HG03097 (cell line): ENCODE measurements around the gene HECTD4.

Experiments
- ATAC-seq: cut with Tn5 transposase; IDR thresholded peaks from one replicate; pipeline ENCODE4 v1.9.1; 2021; ENCODE audit not compliant: unreplicated experiment, low FRiP score

Gene HECTD4

GRCh38 chr12:112183141-112184021 is 198.8 kb downstream of the HECTD4 start:
- ATAC-seq: no peak

- no peak for ATAC-seq
These were observed 199.7 kb downstream of the HECTD4 start for GRCh38 chr12:112182499-112182898.

- no peak for ATAC-seq
These were observed 201.8 kb downstream of the HECTD4 start for GRCh38 chr12:112180422-112180821.

- no peak for ATAC-seq
These were observed 202.3 kb downstream of the HECTD4 start for GRCh38 chr12:112179916-112180315.

DNA sequence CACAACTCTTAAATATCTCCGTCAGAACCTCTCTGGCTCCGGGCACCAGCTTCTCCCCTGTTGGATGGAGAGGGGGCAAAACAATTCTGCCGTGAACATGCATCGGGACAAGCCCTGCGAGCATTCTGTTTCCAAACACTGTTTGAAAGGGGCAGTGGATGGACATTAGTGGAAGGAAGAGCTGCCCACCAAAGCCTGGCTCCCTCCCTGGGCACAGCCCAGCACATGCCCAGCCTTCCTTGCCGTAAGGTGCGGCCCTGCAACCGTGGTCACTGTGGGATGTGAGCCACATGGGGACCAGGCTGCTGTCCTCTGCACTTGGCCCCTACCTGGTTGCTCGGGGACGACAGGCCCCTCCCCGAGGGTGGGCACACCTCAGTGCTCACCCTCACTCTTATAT is 202.9 kb downstream of the HECTD4 start:
- ATAC-seq: no peak

DNA sequence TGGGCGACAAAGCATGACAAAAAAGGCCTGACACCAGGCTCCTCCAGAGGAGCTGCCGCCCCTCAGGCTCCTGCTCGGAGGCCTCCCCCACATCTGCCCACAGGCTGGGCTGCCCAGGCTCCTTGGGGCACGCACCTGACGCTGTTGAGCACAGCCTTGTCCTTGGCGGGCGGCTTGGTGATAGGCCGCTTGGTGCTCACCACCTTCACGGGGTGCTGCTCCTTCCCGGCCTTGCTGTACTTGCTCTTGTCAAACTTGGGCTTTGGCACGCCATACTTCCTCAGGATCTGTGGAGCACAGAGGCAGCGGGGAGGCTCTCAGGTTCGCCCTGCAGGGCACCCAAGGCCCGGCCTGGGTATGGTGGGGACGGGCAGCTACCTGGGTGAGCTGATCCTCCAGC is 203.4 kb downstream of the HECTD4 start:
- ATAC-seq: no peak

GRCh38 chr12:112176321-112177010 is 205.8 kb downstream of the HECTD4 start:
- no peak for ATAC-seq

DNA sequence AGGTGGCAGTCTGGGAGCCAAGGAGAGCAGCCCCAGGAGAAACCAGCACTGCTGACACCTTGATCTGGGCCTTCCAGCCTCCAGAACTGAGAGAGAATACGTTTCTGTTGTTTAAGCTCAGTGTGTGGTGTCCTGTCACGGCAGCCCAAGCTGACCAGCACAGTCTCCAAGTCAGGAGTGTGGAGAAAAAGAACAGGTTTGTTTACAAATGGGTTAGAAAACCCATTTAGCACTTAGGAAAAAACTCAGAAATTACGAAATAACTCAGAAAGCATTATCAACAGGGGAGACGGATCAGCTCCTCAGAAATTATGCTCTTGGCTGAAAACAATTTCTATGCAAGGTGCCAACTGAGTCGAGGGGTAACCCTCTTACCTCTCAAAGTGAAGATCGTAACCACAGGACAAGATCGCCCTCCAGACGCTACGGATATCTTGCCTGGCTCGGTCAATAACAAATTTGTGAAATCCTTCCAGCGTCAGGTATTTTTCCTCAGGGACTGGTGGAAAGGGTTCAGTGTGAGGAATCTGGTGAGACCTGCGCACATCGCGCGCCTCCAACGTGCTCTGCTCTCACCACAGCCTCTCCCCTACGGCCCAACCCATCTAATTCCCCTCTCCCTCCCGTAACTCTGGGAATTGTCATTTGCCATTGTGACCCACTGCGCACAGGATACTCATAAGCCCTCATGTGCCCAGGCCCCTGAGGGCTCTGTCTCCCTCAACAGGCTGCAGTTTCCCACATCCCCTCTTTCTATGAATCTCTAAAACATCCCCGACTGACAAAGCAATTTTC is 206.7 kb downstream of the HECTD4 start:
- no peak for ATAC-seq

DNA sequence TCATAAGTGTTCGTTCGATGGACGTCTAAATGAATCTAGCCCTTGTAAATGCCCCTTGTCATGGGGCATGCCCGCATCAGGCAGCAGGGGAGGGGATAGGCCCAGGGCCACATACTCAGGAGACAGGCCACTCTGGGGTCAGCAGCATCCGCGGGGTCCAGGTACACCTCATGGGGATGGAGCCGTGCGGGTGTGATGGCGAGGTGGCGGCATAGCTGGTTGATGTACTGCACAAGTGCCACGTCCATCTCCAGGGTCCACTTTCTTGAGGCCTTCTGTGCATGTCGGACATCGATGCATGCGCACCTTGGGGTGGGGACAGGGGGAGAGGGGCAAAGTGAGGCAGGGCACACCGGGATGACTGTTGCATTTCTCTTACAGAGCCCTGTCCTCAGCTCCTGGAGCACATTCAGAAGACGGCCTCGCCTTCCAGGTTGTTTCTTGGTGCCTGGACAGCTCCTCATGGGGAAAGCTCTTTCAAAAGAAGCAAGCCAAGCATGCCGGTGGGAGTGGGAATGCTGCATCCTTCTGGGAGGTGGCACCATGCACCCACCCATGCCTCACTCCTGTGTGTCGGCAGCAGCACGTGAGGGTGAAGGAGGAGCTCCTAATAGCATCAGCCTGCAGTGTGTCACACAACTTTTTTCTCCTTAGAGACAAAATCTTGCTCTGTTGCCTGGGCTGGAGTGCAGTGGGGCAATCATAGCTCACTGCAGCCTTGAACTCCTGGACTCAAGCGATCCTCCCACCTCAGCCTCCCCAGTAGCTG is 209.5 kb downstream of the HECTD4 start:
- ATAC-seq: no peak

DNA sequence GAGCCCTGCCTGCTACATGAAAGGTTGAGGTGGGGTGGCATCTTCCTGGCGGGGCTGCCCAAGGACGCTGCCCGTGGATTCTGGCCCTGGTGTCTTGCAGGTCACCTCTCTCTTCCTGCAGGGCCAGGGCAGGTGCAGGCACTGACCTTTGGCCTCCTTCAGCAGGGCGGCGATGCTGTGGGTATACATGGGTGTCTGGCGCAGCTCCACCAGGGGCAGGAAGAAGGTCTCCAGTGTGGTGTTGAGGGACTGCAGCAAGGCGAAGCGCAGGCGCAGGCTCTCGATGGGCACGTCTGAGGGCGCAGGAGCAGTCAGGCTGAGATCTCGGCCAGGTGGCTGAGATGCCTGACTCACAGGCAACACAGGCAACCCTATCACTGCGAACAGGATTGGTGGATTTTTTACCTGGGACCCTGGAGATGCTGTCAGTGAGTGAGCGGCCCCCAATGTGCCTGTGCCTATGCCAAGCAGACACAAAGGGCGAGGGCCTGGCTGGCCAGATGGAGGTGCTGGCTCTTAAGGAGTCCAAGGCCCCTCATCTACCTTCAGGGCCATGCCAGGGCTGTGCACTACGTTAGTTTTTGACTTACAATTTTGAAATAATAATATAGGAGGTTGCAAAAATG is 211.1 kb downstream of the HECTD4 start:
- ATAC-seq: no peak

DNA sequence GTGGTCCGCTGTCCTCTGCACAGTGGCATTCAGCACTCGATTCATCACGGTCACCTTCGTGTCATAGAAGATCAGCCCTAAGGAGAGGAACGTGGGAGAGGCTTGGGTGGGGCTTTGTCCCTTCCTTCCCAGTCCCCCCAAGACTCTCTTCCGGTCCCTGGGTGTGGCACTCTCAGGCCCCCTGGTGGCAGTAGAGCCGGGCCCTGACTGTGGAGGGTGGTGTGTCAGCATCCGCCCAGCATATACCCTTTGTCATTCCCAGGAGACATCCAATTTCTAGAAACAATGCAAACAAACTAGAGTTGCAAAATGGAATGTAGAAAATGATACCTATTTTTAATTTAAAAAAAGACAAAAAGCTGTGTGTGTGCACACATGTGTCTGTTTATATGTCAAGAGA is 211.9 kb downstream of the HECTD4 start:
- ATAC-seq: no peak

DNA sequence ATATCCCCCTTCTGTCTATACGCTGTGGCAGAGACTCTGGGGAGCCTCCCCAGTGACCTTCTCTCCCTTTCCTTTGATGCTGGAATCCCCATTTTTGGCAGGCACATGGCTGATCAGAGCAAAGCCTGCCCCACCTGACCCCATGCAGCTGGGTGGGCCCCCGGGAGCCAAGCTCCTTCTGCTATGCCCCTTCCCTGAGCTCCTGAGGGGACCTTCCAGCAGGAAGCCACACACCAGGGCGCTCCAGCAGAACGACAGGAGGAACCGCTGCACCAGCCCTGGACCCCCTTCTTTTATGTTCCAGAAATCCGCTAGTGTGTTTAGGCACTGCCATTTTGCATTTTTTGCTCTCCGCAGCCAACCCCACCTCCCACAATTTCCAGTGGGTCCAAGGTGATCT is 212.3 kb downstream of the HECTD4 start:
- no peak for ATAC-seq

GRCh38 chr12:112169161-112169872 is 212.9 kb downstream of the HECTD4 start:
- no peak for ATAC-seq

DNA sequence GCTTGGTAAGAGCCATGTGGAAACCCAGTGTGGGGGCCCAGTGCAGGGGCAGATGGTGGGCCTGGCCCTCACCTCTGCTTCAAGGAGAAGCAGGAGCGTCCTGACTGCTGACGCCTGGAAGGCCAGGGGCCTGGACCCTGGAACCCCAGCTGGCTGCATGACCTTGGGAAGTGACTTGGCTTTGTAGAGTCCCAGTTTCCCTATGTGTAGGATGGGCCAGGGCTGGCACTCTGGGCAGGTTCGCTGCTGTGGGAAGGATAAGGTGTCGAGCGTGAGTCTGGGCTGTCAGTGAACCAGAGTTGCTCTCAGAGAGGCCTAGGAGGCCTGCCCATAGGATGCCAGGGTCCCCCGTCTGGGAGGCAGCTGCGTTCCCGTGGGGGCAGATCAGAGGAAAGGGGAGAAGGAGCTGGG is 213.7 kb downstream of the HECTD4 start:
- no peak for ATAC-seq

DNA sequence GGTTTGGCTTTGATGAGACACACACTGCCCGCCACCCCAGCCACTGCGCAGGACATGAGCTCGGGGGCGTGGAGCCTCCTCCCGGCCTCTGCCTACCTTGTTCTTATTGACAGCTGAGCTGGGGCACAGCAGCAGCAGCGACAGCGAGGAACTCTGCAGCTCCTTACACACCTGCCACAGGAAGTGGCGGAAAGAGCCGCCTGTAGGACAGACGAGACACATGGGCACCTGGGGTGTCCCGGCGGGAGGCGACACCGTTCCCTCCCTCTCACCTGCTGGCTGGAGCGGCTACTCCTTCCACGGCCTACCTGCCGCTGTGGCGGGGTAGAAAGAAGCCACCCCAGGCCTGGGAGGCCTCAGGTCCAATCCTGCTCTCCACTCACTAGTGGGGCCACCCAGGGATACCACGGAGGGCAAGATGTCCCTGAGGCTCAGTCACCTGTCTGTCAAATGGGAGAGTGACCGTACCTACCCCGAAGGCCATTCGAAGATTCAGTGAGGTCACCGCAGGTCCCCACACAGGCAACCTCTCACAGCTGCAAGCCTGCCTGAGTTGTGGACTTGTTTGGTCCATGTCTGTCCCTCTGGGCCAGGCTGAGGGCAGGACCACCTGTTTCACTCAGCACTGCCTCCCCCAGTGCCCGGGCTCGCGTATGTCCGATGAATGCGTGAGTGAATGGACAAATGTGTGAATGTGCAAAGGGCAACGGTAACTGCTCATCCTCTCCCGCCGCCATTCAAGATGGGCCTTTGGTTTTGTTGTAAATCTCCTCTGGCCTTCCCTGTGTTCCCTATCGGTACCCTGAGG is 214.3 kb downstream of the HECTD4 start:
- no peak for ATAC-seq

DNA sequence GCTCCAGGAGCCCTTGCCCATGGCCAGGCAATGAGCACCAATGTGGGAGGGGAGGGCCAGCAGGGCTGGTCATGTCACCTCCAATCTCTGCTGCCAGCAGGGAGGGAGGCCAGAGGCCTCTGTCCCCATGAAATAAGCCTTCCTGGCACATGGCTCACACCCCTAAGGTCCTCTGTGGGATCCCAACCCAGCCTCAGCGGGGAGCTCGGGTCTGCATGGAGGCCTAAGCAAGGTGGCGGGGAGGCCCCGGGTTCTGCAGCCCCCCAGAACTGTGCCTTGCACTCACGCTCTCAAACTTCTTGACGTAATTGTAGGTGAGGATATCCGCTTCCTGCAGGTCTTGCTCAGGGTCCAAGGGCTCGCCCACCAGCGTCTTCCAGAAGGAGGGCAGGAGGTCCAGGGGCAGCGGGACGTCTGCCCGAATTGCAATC is 215.2 kb downstream of the HECTD4 start:
- ATAC-seq: no peak

- ATAC-seq: no peak
These were observed 215.9 kb downstream of the HECTD4 start for GRCh38 chr12:112166051-112167015.
